MM.1S (cell line): ENCODE data around the gene FCSK.
"Not testable (repeated sequence)": the region's sequence is repeated elsewhere in the genome, so short reads cannot be mapped to it uniquely, and the experiment has no call there.

Experiments
- DNase-seq: peaks from one replicate; pipeline ENCODE4 v3.0.0-alpha.2; 2015
- H2AFZ ChIP-seq: fragments of 300-600 bp; sonication (generic); 2 replicates; pipeline ENCODE4 v1.6.0; 2016; ENCODE audit warnings: antibody characterized with exemption, low read length
- H3F3A ChIP-seq: fragments of 300-600 bp; sonication (generic); 2 replicates; pipeline ENCODE4 v1.6.1; 2016; ENCODE audit warnings: mild to moderate bottlenecking, antibody characterized with exemption, low read length, moderate library complexity, mixed read lengths; ENCODE audit not compliant: insufficient read depth
- H3K27ac ChIP-seq: fragments of 300-600 bp; sonication (generic); 2 replicates; pipeline ENCODE4 v1.5.1; 2016; ENCODE audit warnings: mild to moderate bottlenecking, low read length
- H3K27me3 ChIP-seq: fragments of 300-600 bp; sonication (generic); replicated peaks from 2 replicates; pipeline ENCODE4 v1.6.0; 2016; ENCODE audit warnings: low read length; ENCODE audit not compliant: insufficient read depth
- H3K36me3 ChIP-seq: fragments of 300-600 bp; sonication (generic); replicated peaks from 2 replicates; pipeline ENCODE4 v1.6.1; 2016; ENCODE audit warnings: mild to moderate bottlenecking, low read length, mixed read lengths; ENCODE audit not compliant: insufficient read depth
- H3K4me1 ChIP-seq: fragments of 300-600 bp; sonication (generic); 2 replicates; pipeline ENCODE4 v1.6.1; 2016; ENCODE audit warnings: low read length, mixed read lengths
- H3K4me2 ChIP-seq: fragments of 300-600 bp; sonication (generic); 2 replicates; pipeline ENCODE4 v1.6.0; 2016; ENCODE audit warnings: low read depth, low read length
- H3K4me3 ChIP-seq: fragments of 300-600 bp; sonication (generic); 2 replicates; pipeline ENCODE4 v1.5.1; 2016; ENCODE audit warnings: low read length, mixed read lengths
- H3K79me2 ChIP-seq: fragments of 300-600 bp; sonication (generic); 2 replicates; pipeline ENCODE4 v1.6.1; 2016; ENCODE audit warnings: mixed run types, low read length, mixed read lengths
- H3K9ac ChIP-seq: fragments of 300-600 bp; sonication (generic); 2 replicates; pipeline ENCODE4 v1.6.1; 2016; ENCODE audit warnings: low read length, mixed read lengths
- H3K9me2 ChIP-seq: fragments of 300-600 bp; sonication (generic); replicated peaks from 2 replicates; pipeline ENCODE4 v1.6.1; 2016; ENCODE audit warnings: mild to moderate bottlenecking, low read length, mixed read lengths; ENCODE audit not compliant: insufficient read depth
- H3K9me3 ChIP-seq: fragments of 300-600 bp; sonication (generic); replicated peaks from 2 replicates; pipeline ENCODE4 v1.6.1; 2016; ENCODE audit warnings: mild to moderate bottlenecking, low read length, mixed read lengths; ENCODE audit not compliant: insufficient read depth
- H4K20me1 ChIP-seq: fragments of 300-600 bp; sonication (generic); 2 replicates; pipeline ENCODE4 v1.6.1; 2016; ENCODE audit warnings: mild to moderate bottlenecking, low read length, moderate library complexity, mixed read lengths; ENCODE audit not compliant: insufficient read depth
- CTCF ChIP-seq: fragments of 300-600 bp; sonication (generic); IDR thresholded peaks from 2 replicates; pipeline ENCODE4 v1.5.1; 2016; ENCODE audit warnings: antibody characterized with exemption, low read length, mixed read lengths
- EZH2 ChIP-seq: fragments of 300-600 bp; sonication (generic); optimal IDR thresholded peaks from 2 replicates; pipeline ENCODE3; 2017; ENCODE audit warnings: low read depth, mild to moderate bottlenecking, antibody characterized with exemption, low read length, mixed read lengths
- EZH2phosphoT487 ChIP-seq: fragments of 300-600 bp; sonication (generic); IDR thresholded peaks from 2 replicates; pipeline ENCODE4 v1.6.1; 2018; ENCODE audit warnings: antibody characterized with exemption, low read length

The FCSK gene

DNA sequence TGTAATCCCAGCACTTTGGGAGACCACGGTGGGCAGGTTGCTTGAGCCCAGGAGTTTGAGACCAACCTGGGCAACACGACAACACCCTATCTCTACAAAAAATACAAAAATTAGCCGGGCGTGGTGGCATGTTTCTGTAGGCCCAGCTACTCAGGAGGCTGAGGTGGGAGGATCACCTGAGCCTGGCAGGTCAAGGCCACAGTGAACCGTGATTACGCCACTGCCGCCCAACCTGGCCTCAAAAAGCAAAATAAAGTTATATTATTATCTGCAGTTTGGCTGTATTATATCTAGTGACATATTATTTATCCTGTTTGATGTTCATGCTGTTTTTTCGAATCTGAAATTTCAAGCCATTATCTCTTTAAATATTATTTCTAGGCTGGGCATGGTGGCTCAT is 42.0 kb upstream of the FCSK start:
- H3K4me1 ChIP-seq: peaks cover 13% of the 10 kb centered on the region
- no peaks in the 10 kb centered on the region for H3K27me3 ChIP-seq
- H3K9ac ChIP-seq: no peak overlapping the region
- H4K20me1 ChIP-seq: no peaks in the 10 kb centered on the region
- H3K4me2 ChIP-seq: no peak overlapping the region
- DNase-seq: no peak
- H2AFZ ChIP-seq: no peak overlapping the region
- H3K4me3 ChIP-seq: no peak overlapping the region
- H3K9me3 ChIP-seq: no peaks in the 10 kb centered on the region
- no peak overlapping the region for H3K27ac ChIP-seq
- H3K79me2 ChIP-seq: peaks cover 13% of the 10 kb centered on the region; the same call in 1 of the 2 replicates
- no peaks in the 10 kb centered on the region for H3K36me3 ChIP-seq
- no peaks in the 10 kb centered on the region for H3K9me2 ChIP-seq
- TF ChIP-seq EZH2phosphoT487 (no peak), EZH2 (no peak), CTCF (no peak)
- H3F3A ChIP-seq: peaks cover 7% of the 10 kb centered on the region; the same call in 1 of the 2 replicates

GRCh38 chr16:70413572-70413971 is 40.8 kb upstream of the FCSK start:
- not testable (repeated sequence) for H4K20me1 ChIP-seq, H3F3A ChIP-seq, DNase-seq, H3K27me3 ChIP-seq, H2AFZ ChIP-seq, H3K9me3 ChIP-seq, H3K9ac ChIP-seq, H3K4me3 ChIP-seq, H3K4me2 ChIP-seq, H3K9me2 ChIP-seq, H3K36me3 ChIP-seq, H3K27ac ChIP-seq
- Histone ChIP-seq H3K4me1 (peaks cover 25% of the 10 kb centered on the region), H3K79me2 (peaks cover 21% of the 10 kb centered on the region; the same call in 1 of the 2 replicates)

GRCh38 chr16:70416748-70417616 is 37.4 kb upstream of the FCSK start:
- Histone ChIP-seq H3K79me2 (peaks cover 30% of the 10 kb centered on the region; the same call in 1 of the 2 replicates), H3K4me3 (peak overlapping the region; percentile 15; the same call in 1 of the 2 replicates), H3F3A (peaks cover 7% of the 10 kb centered on the region; the same call in 1 of the 2 replicates), H3K36me3 (no peaks in the 10 kb centered on the region), H3K9me2 (no peaks in the 10 kb centered on the region), H3K4me2 (peak overlapping the region; percentile 31; the same call in 1 of the 2 replicates), H3K27ac (peak overlapping the region; percentile 83), H3K9me3 (no peaks in the 10 kb centered on the region), H3K4me1 (peaks cover 25% of the 10 kb centered on the region), H2AFZ (no peak overlapping the region), H3K9ac (peak overlapping the region; percentile 29; the same call in 1 of the 2 replicates), H3K27me3 (no peaks in the 10 kb centered on the region), H4K20me1 (no peaks in the 10 kb centered on the region)
- peak; percentile 80 for DNase-seq
- TF ChIP-seq CTCF (no peak), EZH2phosphoT487 (no peak), EZH2 (no peak)
